H9 (cell line): Measurements from ENCODE around the gene GTF2A1L. TPM values are rescaled to one million over a fixed set of nuclear protein-coding genes. Genes with fewer than 3 reads are reported as not detected.

Experiments
- DNase-seq: peaks from one replicate; pipeline ENCODE4 v3.0.0-alpha.2; 2017
- H2AFZ ChIP-seq: one replicate; pipeline ENCODE4 v1.6.1; 2013; ENCODE audit warnings: mild to moderate bottlenecking, low read length, control low read depth, moderate library complexity
- H2AK5ac ChIP-seq: 2 replicates; pipeline ENCODE4 v1.6.1; 2013; ENCODE audit warnings: low read length, control low read depth, mixed read lengths; ENCODE audit not compliant: insufficient read length
- H2BK120ac ChIP-seq: one replicate; pipeline ENCODE4 v1.6.1; 2013; ENCODE audit warnings: low read depth, mild to moderate bottlenecking, low read length, control low read depth, inconsistent platforms; ENCODE audit not compliant: poor library complexity, severe bottlenecking
- H2BK12ac ChIP-seq: 2 replicates; pipeline ENCODE4 v1.6.1; 2013; ENCODE audit warnings: low read length, control low read depth, mixed read lengths, low read depth; ENCODE audit not compliant: insufficient read length
- H2BK15ac ChIP-seq: 2 replicates; pipeline ENCODE4 v1.6.1; 2013; ENCODE audit warnings: low read depth, low read length, control low read depth
- H2BK20ac ChIP-seq: one replicate; pipeline ENCODE4 v1.6.1; 2013; ENCODE audit warnings: low read depth, mild to moderate bottlenecking, low read length, control low read depth, inconsistent platforms; ENCODE audit not compliant: poor library complexity, severe bottlenecking
- H2BK5ac ChIP-seq: 2 replicates; pipeline ENCODE4 v1.6.1; 2013; ENCODE audit warnings: low read length, control low read depth, mixed read lengths; ENCODE audit not compliant: insufficient read length
- H3K14ac ChIP-seq: 2 replicates; pipeline ENCODE4 v1.6.1; 2013; ENCODE audit warnings: low read length, control low read depth; ENCODE audit not compliant: insufficient read depth
- H3K18ac ChIP-seq: 2 replicates; pipeline ENCODE4 v1.6.1; 2013; ENCODE audit warnings: low read depth, mild to moderate bottlenecking, mixed read lengths, low read length, control low read depth; ENCODE audit not compliant: insufficient read length
- H3K23ac ChIP-seq: 2 replicates; pipeline ENCODE4 v1.6.1; 2013; ENCODE audit warnings: low read length, control low read depth, mixed read lengths, low read depth; ENCODE audit not compliant: insufficient read length
- H3K23me2 ChIP-seq: 2 replicates; pipeline ENCODE4 v1.6.1; 2013; ENCODE audit warnings: low read depth, mild to moderate bottlenecking, mixed read lengths, low read length, control low read depth; ENCODE audit not compliant: insufficient read length, poor library complexity, severe bottlenecking
- H3K27ac ChIP-seq: 2 replicates; pipeline ENCODE4 v1.5.1; 2013; ENCODE audit warnings: low read length, control low read depth, mixed read lengths, low read depth; ENCODE audit not compliant: insufficient read length
- H3K27me3 ChIP-seq: 2 replicates; pipeline ENCODE4 v1.6.1; 2013; ENCODE audit warnings: low read length, control low read depth, inconsistent platforms; ENCODE audit not compliant: insufficient read depth
- H3K4ac ChIP-seq: 2 replicates; pipeline ENCODE4 v1.6.1; 2013; ENCODE audit warnings: low read depth, mild to moderate bottlenecking, control low read depth, inconsistent platforms, low read length, moderate library complexity
- H3K4me1 ChIP-seq: 2 replicates; pipeline ENCODE4 v1.6.1; 2013; ENCODE audit warnings: low read length, control low read depth, inconsistent platforms; ENCODE audit not compliant: insufficient read depth
- H3K4me2 ChIP-seq: 2 replicates; pipeline ENCODE4 v1.6.1; 2013; ENCODE audit warnings: low read length, control low read depth, mixed read lengths; ENCODE audit not compliant: insufficient read length, insufficient read depth
- H3K56ac ChIP-seq: 2 replicates; pipeline ENCODE4 v1.6.1; 2013; ENCODE audit warnings: low read depth, mild to moderate bottlenecking, mixed read lengths, low read length, control low read depth; ENCODE audit not compliant: insufficient read length
- H3K79me1 ChIP-seq: 2 replicates; pipeline ENCODE4 v1.6.1; 2013; ENCODE audit warnings: low read depth, mild to moderate bottlenecking, moderate library complexity, low read length, control low read depth, inconsistent platforms; ENCODE audit not compliant: insufficient read depth, poor library complexity, severe bottlenecking
- H3K79me2 ChIP-seq: 2 replicates; pipeline ENCODE4 v1.6.1; 2013; ENCODE audit warnings: low read length, control low read depth, inconsistent platforms; ENCODE audit not compliant: insufficient read depth
- H3K9ac ChIP-seq: 2 replicates; pipeline ENCODE4 v1.6.1; 2013; ENCODE audit warnings: low read length, control low read depth, mixed read lengths; ENCODE audit not compliant: insufficient read length; ENCODE audit errors: extremely low read depth
- H3K9me3 ChIP-seq: one replicate; pipeline ENCODE4 v1.6.1; 2013; ENCODE audit warnings: low read depth, low read length, inconsistent platforms; ENCODE audit not compliant: control insufficient read depth
- H3T11ph ChIP-seq: one replicate; pipeline ENCODE4 v1.6.1; 2013; ENCODE audit warnings: mild to moderate bottlenecking, low read length, control low read depth, inconsistent platforms
- H4K20me1 ChIP-seq: one replicate; pipeline ENCODE4 v1.6.1; 2013; ENCODE audit not compliant: control insufficient read depth, insufficient read length, insufficient read depth
- H4K5ac ChIP-seq: 2 replicates; pipeline ENCODE4 v1.6.1; 2013; ENCODE audit warnings: low read depth, mild to moderate bottlenecking, mixed read lengths, low read length, control low read depth; ENCODE audit not compliant: insufficient read length
- H4K8ac ChIP-seq: replicated peaks from 2 replicates; pipeline ENCODE4 v1.6.1; 2013; ENCODE audit warnings: low read length, control low read depth, mixed read lengths, low read depth; ENCODE audit not compliant: insufficient read length
- H4K91ac ChIP-seq: 2 replicates; pipeline ENCODE4 v1.6.1; 2013; ENCODE audit warnings: low read depth, mild to moderate bottlenecking, moderate library complexity, mixed read lengths, low read length, control low read depth; ENCODE audit not compliant: insufficient read length
- H3K27ac Mint-ChIP-seq, 3 experiments: 2 replicates in 2 of 3; 3 replicates in 1 of 3; pipeline ENCODE4 v1.8.0; 2020 to 2021; ENCODE audit warnings: mixed read lengths in 3 of 3, mild to moderate bottlenecking in 1 of 3, moderate library complexity in 1 of 3
- H3K27me3 Mint-ChIP-seq: 2 replicates; pipeline ENCODE4 v1.8.0; 2021; ENCODE audit warnings: low read depth, mild to moderate bottlenecking, moderate library complexity, mixed read lengths
- H3K36me3 Mint-ChIP-seq, 3 experiments: 2 replicates in 2 of 3; 3 replicates in 1 of 3; pipeline ENCODE4 v1.8.0; 2020 to 2021; ENCODE audit warnings: low read depth in 3 of 3, mixed read lengths in 3 of 3; ENCODE audit not compliant: insufficient read depth in 1 of 3
- H3K4me1 Mint-ChIP-seq, 2 experiments: 2 replicates each; pipeline ENCODE4 v1.8.0; 2020; ENCODE audit warnings: mixed read lengths in 2 of 2
- H3K4me3 Mint-ChIP-seq, 2 experiments: 2 replicates in 1 of 2; 3 replicates in 1 of 2; pipeline ENCODE4 v1.8.0; 2020 to 2021; ENCODE audit warnings: mild to moderate bottlenecking in 2 of 2, mixed read lengths in 2 of 2, moderate library complexity in 1 of 2
- H3K9me3 Mint-ChIP-seq, 2 experiments: 2 replicates in 1 of 2; 3 replicates in 1 of 2; pipeline ENCODE4 v1.8.0; 2020; ENCODE audit warnings: mild to moderate bottlenecking in 2 of 2, mixed read lengths in 2 of 2, moderate library complexity in 1 of 2
- CTCF ChIP-seq: fragments of 200-600 bp; sonication (generic); conservative IDR thresholded peaks from 3 replicates; pipeline ENCODE4 v1.8.0; 2021; ENCODE audit warnings: antibody characterized with exemption, mild to moderate bottlenecking
- WGBS: extraction: QIAGEN DNeasy Blood & Tissue Kit; methylation state at CpG from one replicate; pipeline ENCODE4 v1.1.7; 2013; ENCODE audit warnings: missing lambda C conversion rate, low lambda C conversion rate, mixed read lengths; ENCODE audit not compliant: insufficient read length; ENCODE audit errors: extremely low coverage; 5-methylcytosine and 5-hydroxymethylcytosine counted together
- total RNA-seq: library from RNA; stranded (reverse); gene quantifications from 2 replicates; pipeline ENCODE4 v1.2.1, GENCODE V29; 2021

The GTF2A1L gene
- total RNA-seq, 1 experiment from 2014 or later = not detected

- H3T11ph ChIP-seq = no peak overlapping the region
- no peaks in the 10 kb centered on the region for H3K27me3 ChIP-seq
- no peak overlapping the region for H3K56ac ChIP-seq
- peaks cover 3% of the 10 kb centered on the region; the same call in 1 of the 2 replicates for H3K4me1 ChIP-seq
- no peak overlapping the region for H2BK5ac ChIP-seq
- Mint-ChIP-seq H3K27me3 (no peaks in the 10 kb centered on the region; the same call in 1 of the 2 replicates), H3K9me3 (no peaks in the 10 kb centered on the region), H3K4me1 (peaks cover 22 to 26% of the 10 kb centered on the region in 2 experiments), H3K36me3 (no peaks in the 10 kb centered on the region), H3K4me3 (no peak overlapping the region), H3K27ac (no peak overlapping the region)
- DNase-seq = no peak
- no peak overlapping the region for H3K23ac ChIP-seq
- no peak overlapping the region for H2AFZ ChIP-seq
- no peak overlapping the region for H4K5ac ChIP-seq
- no peaks in the 10 kb centered on the region for H3K9me3 ChIP-seq
- no peak overlapping the region for H2BK20ac ChIP-seq
- no peak overlapping the region for H2BK15ac ChIP-seq
- no peak overlapping the region for H2AK5ac ChIP-seq
- H3K18ac ChIP-seq = no peak overlapping the region
- H4K8ac ChIP-seq = no peak overlapping the region
- H3K23me2 ChIP-seq = no peaks in the 10 kb centered on the region
- no peak for TF ChIP-seq CTCF
- no peak overlapping the region for H3K14ac ChIP-seq
- no peak overlapping the region for H4K91ac ChIP-seq
- WGBS = no CpG with 5 or more reads among the region's 7 CpGs
- H3K4ac ChIP-seq = no peak overlapping the region
- H3K27ac ChIP-seq = no peak overlapping the region
- H2BK12ac ChIP-seq = no peak overlapping the region
- no peak overlapping the region for H3K4me2 ChIP-seq
- H4K20me1 ChIP-seq = no peaks in the 10 kb centered on the region
- no peak overlapping the region for H3K9ac ChIP-seq
- no peak overlapping the region for H2BK120ac ChIP-seq
- no peaks in the 10 kb centered on the region for H3K79me2 ChIP-seq
- H3K79me1 ChIP-seq = no peaks in the 10 kb centered on the region
Observed at GRCh38 chr2:48715042-48715899, 97.6 kb downstream of the GTF2A1L start.
